Measurements from ENCODE around the gene RALGAPA2.

DNA sequence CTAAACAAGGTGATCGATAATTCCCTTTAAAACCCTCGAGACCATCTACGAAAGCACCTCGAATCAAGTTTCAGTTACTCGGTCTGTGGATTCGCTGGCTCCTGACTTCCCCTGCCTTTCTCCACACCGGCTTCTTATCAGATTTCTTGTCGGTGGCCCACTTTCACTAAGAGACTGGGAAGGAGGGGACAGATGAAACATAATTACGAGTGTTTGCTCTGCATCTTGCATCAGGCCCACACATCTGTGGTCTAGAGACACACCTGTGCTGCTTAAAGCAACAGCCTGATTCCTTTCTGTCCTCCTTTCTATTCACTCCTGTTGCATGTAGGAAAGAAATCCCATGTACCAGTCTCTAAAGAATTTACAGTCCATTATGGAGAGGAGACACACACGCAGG lies 306.8 kb downstream of the RALGAPA2 start:
- no peak for TF ChIP-seq EZH2 (IDR thresholded peaks at IDR 0.05; ENCODE audit: low read length, unreplicated experiment)
- TF ChIP-seq CTCF (conservative IDR thresholded peaks at IDR 0.05; ENCODE audit: low read depth, low read length): no peak
- no peak for TF ChIP-seq EZH2phosphoT487 (IDR thresholded peaks at IDR 0.05; ENCODE audit: borderline replicate concordance, low read length)
